GM19455 (cell line): ENCODE results near the gene GSG1L.

Source experiments
- ATAC-seq: cut with Tn5 transposase; IDR thresholded peaks from one replicate; pipeline ENCODE4 v1.9.1; 2021; ENCODE audit not compliant: unreplicated experiment

Gene GSG1L

GRCh38 chr16:27799896-27800295 lies 263.6 kb downstream of the GSG1L start:
- ATAC-seq: no peak

- ATAC-seq: no peak
These were observed 265.3 kb downstream of the GSG1L start for GRCh38 chr16:27798241-27798640.

- ATAC-seq: no peak
These were observed 267.4 kb downstream of the GSG1L start for GRCh38 chr16:27795992-27796614.

DNA sequence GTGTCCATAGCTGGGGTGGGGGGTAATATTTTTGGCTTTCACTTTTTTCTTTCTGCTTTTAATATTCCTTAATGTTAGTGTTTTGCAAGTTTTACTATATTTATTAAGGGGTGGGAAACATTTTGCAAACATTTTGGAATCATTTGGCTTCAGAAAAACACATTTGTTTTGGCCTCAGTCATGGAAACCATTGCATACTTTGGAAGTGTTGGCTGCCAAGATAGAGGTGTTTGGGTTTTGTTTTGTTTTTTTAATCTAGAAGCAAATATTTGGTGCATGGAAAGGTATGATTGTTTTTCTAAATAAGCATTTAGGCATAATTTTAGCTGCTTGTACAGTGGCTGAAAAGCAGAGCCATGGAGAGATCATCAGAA lies 270.3 kb downstream of the GSG1L start:
- no peak for ATAC-seq

GRCh38 chr16:27792486-27793248 lies 270.8 kb downstream of the GSG1L start:
- ATAC-seq: no peak

- no peak for ATAC-seq
These were observed 272.2 kb downstream of the GSG1L start for GRCh38 chr16:27791404-27791719.

GRCh38 chr16:27790546-27791403 lies 272.7 kb downstream of the GSG1L start:
- ATAC-seq: no peak

- ATAC-seq: no peak
These were observed 273.8 kb downstream of the GSG1L start for GRCh38 chr16:27789595-27790241.

- no peak for ATAC-seq
These were observed 274.4 kb downstream of the GSG1L start for GRCh38 chr16:27789150-27789549.

DNA sequence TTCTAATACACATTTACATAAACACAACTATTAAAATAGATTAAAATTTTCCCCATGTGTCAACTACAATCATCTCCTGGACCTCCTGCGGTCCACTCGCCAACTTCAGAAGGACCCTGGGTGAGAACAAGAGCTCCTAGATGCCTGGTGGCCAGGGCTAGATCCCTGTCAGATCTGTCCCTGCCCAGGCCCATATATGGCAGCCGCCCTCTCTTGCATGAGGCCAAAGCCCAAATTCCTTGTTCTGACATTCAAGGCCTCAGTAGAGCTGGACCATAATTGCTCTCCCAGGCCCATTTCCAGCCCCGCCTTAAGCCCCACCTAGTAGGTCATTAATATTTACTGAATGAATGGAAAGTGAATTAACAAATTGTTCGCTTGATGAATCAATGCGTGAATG lies 275.8 kb downstream of the GSG1L start:
- ATAC-seq: no peak

GRCh38 chr16:27786923-27787625 lies 276.4 kb downstream of the GSG1L start:
- no peak for ATAC-seq

- ATAC-seq: no peak
These were observed 277.1 kb downstream of the GSG1L start for GRCh38 chr16:27786221-27786922.

DNA sequence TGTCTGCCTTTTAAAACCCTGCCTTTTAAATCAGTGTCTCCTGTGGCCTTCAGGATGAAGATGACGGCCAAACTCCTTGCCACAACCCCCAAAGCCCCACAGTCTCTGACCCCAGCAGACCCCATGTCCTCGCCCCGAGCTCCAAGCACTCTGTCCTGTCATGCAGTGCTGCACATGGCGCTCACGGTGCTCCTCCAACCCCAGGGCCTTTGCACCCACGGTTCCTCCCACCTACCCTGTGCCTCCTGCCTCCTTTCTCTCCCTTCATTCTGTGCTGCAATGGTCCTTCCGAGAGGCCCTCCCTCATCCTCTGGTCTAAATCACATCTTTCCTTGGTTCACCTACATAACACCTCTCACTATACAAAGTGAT lies 278.2 kb downstream of the GSG1L start:
- no peak for ATAC-seq

DNA sequence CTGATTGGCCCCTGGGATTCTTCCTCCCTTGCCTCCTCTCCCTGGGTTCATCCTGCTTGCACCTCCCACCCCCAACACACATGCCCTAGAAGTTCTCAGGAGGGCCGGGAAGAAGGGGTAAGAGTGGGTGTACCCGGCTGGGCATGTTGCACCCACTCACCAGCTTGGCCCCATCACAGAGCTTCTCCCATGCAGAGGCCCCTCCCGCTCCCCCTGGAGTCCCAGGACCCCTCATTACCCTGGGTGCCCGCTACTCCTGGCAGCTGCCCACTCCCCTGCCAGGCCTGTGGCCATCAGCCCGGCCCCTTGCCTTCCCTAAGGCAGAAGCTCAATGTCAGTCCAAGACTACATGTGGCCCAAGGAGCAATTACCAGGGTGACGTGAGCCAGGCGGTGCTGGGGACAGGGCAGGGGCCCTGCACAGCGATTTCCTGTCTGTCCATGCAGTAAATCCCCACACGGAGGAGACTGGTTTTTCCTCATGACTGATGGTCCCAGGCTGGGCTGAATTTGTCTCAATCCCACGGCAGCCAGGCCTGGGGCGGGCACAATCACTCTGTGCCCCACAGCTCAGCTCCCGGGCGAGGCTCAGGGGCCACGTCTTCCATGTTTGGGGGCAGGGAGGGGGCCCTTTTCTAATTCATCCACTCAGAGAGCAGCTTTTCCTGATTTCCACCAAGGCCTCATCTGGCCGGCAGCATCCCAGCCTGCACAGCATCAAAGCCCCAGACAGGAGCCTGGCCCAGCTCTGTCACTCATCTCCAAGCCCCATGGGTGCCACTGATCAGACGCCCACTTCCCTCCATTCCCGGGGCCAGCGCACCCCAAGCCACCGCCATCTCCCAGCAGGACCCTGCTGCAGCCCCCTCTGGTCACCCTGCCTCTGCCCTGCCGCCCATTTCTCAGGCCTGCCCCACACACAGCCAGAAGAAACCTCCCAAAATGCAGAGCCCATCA lies 278.9 kb downstream of the GSG1L start:
- no peak for ATAC-seq

- no peak for ATAC-seq
These were observed 281.3 kb downstream of the GSG1L start for GRCh38 chr16:27781981-27782880.

DNA sequence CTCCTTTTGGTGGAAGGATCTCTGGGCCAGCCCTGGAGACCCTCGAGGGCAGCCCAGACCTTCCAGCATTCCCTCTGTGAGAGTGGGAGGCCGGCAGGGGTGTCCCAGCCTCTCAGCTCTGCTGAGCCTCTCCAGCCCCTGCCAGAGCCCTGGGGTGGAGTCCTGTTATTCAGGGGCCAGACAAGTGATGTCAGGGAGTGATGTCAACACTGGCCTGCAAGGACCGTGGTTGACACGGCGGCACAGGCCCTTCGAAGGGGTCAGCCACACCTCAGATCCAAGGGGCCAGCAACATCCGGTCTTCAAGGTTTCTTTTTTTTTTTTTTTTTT lies 282.4 kb downstream of the GSG1L start:
- ATAC-seq: no peak

GRCh38 chr16:27780468-27781194 lies 282.9 kb downstream of the GSG1L start:
- no peak for ATAC-seq
